NB4 (cell line): Measurements from ENCODE around the gene TACC3.

Experiments
- DNase-seq: peaks from one replicate; pipeline ENCODE4 v3.0.0; 2010; ENCODE audit warnings: low read depth
- H3K4me3 ChIP-seq: one replicate; pipeline ENCODE4 v1.5.1; 2011; ENCODE audit warnings: mild to moderate bottlenecking, low read depth, low read length, moderate library complexity
- MYC ChIP-seq: IDR thresholded peaks from 2 replicates; pipeline ENCODE4 v1.6.1; 2011; ENCODE audit warnings: low read depth, low read length
- POLR2A ChIP-seq: IDR thresholded peaks from 2 replicates; pipeline ENCODE4 v1.6.1; 2011; ENCODE audit warnings: mild to moderate bottlenecking; ENCODE audit not compliant: insufficient read length; ENCODE audit errors: extremely low read depth
- TF ChIP-seq, protein P1 (sequence below): IDR thresholded peaks from 2 replicates; pipeline ENCODE4 v1.6.1; 2011; ENCODE audit warnings: low read depth, low read length
- TF ChIP-seq, protein P2 (sequence below): IDR thresholded peaks from one replicate; pipeline ENCODE4 v1.5.1; 2012; ENCODE audit warnings: low read depth, low read length

The TACC3 gene

DNA sequence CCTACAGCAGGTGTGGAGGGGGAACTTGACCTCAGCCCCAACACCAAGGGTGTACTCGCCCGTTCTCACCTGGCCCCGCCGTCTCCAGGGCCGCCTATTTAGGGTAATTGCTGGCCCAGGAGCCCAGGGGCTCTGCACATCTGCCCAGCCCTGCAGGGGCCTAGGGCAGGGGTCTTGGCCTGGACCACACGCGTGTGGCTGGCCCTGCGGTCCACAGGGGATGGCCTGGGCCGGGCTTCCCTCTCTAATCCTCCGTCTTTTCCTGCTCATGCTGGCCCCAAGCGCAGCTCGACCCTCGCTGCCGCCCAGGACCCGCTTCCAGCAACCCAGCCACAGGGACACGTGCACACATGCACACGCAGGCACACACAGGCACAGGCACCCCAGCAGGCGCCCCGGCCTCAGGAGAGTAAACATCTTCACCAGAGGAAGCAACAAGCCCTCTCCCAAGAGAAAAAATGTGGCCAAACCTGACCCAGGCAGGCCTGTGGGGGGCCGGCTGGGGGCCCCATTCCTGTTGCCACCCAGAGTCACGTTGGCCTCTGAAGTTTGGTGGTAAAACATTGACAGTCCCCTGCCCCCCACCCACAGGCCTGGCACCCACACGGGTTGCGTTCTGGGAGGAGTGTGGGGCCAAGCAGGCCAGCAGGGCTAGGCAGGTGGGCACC, 47.2 kb downstream of the TACC3 start:
- DNase-seq, result peak; percentile 56
- no peak overlapping the region for H3K4me3 ChIP-seq
- TF ChIP-seq, protein P1, sequence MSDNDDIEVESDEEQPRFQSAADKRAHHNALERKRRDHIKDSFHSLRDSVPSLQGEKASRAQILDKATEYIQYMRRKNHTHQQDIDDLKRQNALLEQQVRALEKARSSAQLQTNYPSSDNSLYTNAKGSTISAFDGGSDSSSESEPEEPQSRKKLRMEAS, result peak; percentile 34; the same call in 1 of the 2 replicates
- TF ChIP-seq, protein P2, sequence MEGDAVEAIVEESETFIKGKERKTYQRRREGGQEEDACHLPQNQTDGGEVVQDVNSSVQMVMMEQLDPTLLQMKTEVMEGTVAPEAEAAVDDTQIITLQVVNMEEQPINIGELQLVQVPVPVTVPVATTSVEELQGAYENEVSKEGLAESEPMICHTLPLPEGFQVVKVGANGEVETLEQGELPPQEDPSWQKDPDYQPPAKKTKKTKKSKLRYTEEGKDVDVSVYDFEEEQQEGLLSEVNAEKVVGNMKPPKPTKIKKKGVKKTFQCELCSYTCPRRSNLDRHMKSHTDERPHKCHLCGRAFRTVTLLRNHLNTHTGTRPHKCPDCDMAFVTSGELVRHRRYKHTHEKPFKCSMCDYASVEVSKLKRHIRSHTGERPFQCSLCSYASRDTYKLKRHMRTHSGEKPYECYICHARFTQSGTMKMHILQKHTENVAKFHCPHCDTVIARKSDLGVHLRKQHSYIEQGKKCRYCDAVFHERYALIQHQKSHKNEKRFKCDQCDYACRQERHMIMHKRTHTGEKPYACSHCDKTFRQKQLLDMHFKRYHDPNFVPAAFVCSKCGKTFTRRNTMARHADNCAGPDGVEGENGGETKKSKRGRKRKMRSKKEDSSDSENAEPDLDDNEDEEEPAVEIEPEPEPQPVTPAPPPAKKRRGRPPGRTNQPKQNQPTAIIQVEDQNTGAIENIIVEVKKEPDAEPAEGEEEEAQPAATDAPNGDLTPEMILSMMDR, result no peak
- TF ChIP-seq MYC (no peak), POLR2A (no peak)

DNA sequence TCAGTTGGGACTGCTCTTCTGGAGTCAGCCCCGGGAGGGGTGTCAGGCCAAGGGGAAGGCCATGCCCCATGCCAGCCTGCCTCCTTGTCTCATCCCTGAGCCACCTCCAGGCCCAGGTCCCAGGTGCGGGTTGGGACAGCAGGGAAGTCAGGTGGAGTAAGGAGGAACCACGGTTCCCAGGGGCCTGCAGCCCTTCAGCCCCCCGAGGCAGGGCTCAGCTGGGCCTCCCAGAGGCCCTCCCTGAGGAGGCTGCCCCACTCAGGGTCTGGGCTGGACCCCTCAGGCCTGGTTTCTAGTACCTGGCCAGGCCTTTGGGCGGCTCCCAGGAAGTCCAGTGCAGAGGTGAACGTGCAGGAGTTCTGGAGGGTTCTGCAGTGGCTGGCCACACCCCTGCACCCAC, 48.4 kb downstream of the TACC3 start:
- no peak for DNase-seq
- H3K4me3 ChIP-seq, result no peak overlapping the region
- no peak for TF ChIP-seq MYC
- TF ChIP-seq, protein P2, result no peak
- TF ChIP-seq, protein P1, result no peak
- no peak for TF ChIP-seq POLR2A

DNA sequence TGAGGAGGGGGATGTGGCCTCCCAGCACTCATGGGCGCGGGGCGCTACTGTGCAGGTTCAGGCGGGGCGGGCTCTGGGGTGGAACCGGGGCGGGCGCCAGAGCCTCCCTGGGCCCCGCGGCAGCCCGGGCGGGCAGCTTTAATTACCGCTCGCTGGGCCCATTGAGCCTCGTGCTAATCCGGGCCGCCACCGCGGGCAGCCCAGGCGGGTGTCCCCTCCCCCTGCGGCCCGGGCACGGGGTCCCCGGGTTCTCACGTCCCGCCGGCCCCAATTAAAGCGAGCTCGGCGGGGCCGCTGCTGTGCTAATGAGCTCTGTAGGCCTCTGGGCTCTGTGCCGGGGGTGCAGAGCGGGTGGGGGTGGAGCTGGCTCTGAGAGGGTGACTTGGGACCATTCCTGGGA, 48.9 kb downstream of the TACC3 start:
- H3K4me3 ChIP-seq, result no peak overlapping the region
- DNase-seq, result no peak
- TF ChIP-seq POLR2A (no peak), MYC (no peak)
- TF ChIP-seq, protein P1, result no peak
- TF ChIP-seq, protein P2, result no peak

DNA sequence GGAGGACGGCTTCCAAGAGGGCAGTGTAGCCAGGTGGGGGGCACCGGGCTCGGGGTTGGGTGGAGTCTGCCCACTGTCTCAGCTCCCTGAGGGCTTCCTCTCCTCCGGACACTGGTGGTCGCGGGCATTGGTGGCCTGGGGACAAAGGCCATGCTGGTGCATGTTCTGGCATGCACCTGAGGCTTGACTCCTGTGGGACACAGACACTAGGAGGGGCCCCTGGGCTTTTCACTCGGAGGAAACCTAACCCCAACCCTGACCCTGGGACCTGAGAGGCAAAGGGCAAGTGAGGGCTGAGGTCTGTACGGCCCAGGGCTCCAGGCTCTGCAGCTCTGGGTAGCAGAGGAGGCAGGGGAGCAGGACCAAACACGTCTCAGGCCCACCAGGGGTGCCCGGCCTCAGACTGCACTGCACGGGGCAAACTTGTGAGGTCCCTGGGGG, 49.5 kb downstream of the TACC3 start:
- no peak for TF ChIP-seq POLR2A
- TF ChIP-seq, protein P2, result no peak
- TF ChIP-seq MYC, result no peak
- TF ChIP-seq, protein P1, result no peak
- DNase-seq, result peak; percentile 56

DNA sequence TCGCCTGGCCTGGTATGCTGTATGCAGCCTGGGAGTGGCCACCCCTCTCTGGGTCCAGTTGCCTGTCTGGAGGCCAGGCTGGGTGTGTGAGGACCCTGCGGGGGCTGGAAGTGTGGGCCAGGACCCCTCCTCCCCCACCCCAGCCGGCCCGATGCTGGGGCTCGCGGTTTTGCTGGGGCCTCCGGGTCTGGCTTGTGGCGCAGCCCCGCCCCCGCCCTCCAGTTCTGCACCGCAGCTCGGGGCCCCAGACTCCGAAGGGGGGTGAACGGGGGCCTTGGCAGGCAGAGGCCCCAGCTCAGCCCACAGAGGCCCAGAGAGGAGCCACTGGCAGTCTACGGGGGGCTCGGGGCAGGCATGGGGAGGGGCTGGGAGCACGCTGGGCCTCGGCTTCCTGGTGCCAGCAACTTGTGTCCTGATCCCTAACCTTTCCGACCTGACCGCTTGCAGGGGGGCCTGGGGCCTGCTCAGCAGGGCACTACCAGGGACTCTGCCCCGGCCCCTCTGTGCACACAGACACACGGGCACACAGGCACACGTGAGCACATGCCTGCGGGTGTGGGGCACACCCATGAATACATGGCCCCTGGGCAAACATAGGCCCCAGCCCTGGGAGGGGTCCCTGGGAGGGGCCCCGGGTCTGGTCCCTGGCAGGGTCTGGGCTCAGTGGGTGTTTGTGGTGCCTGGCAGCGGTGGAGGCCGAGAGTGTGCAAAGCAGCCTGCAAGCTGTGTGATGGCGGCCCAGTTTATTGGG, 50.4 kb downstream of the TACC3 start:
- DNase-seq, result peak; percentile 88
- H3K4me3 ChIP-seq, result no peak overlapping the region

More for the DNA sequence above, 49.5 kb downstream of the TACC3 start:
- H3K4me3 ChIP-seq, result no peak overlapping the region

More for the DNA sequence above, 50.4 kb downstream of the TACC3 start:
- TF ChIP-seq, protein P2, result no peak
- TF ChIP-seq, protein P1, result no peak
- TF ChIP-seq POLR2A (no peak), MYC (no peak; the same call in 1 of the 2 replicates)
